Measurements from ENCODE around the gene FAM177A1.

GRCh38 chr14:35116242-35116641 is 70.2 kb downstream of the FAM177A1 start:
- TF ChIP-seq POLR2A (IDR thresholded peaks at IDR 0.05), result no peak
- TF ChIP-seq, protein P1, sequence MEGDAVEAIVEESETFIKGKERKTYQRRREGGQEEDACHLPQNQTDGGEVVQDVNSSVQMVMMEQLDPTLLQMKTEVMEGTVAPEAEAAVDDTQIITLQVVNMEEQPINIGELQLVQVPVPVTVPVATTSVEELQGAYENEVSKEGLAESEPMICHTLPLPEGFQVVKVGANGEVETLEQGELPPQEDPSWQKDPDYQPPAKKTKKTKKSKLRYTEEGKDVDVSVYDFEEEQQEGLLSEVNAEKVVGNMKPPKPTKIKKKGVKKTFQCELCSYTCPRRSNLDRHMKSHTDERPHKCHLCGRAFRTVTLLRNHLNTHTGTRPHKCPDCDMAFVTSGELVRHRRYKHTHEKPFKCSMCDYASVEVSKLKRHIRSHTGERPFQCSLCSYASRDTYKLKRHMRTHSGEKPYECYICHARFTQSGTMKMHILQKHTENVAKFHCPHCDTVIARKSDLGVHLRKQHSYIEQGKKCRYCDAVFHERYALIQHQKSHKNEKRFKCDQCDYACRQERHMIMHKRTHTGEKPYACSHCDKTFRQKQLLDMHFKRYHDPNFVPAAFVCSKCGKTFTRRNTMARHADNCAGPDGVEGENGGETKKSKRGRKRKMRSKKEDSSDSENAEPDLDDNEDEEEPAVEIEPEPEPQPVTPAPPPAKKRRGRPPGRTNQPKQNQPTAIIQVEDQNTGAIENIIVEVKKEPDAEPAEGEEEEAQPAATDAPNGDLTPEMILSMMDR (IDR thresholded peaks at IDR 0.05), result no peak
